SH-SY5Y (cell line): Measurements from ENCODE around the gene LAMC1.

ENCODE experiments used
- GATA2 ChIP-seq: IDR thresholded peaks from 2 replicates; pipeline ENCODE4 v1.6.1; 2011; ENCODE audit warnings: mild to moderate bottlenecking, low read depth, low read length
- GATA3 ChIP-seq: IDR thresholded peaks from 2 replicates; pipeline ENCODE4 v1.6.1; 2011; ENCODE audit warnings: low read depth, mild to moderate bottlenecking, low read length, moderate library complexity

Gene LAMC1

GRCh38 chr1:183074215-183074614 is 51.0 kb downstream of the LAMC1 start:
- TF ChIP-seq GATA2 (no peak), GATA3 (no peak)

- no peak for TF ChIP-seq GATA3
- no peak for TF ChIP-seq GATA2
Observed at GRCh38 chr1:183075861-183076260, 52.6 kb downstream of the LAMC1 start.

- TF ChIP-seq GATA3 = no peak
- no peak for TF ChIP-seq GATA2
Observed at GRCh38 chr1:183077097-183077496, 53.9 kb downstream of the LAMC1 start.

- TF ChIP-seq GATA3 (no peak), GATA2 (no peak)
Observed at GRCh38 chr1:183079712-183080388, 56.6 kb downstream of the LAMC1 start.

- no peak for TF ChIP-seq GATA2
- TF ChIP-seq GATA3 = no peak
Observed at GRCh38 chr1:183080406-183080805, 57.2 kb downstream of the LAMC1 start.

- no peak for TF ChIP-seq GATA2
- no peak for TF ChIP-seq GATA3
Observed at GRCh38 chr1:183081402-183082120, 58.3 kb downstream of the LAMC1 start.

- TF ChIP-seq GATA2 (no peak), GATA3 (no peak)
Observed at GRCh38 chr1:183082650-183083049, 59.4 kb downstream of the LAMC1 start.

- TF ChIP-seq GATA3 (no peak), GATA2 (no peak)
Observed at GRCh38 chr1:183087001-183087400, 63.8 kb downstream of the LAMC1 start.

GRCh38 chr1:183089025-183089639 is 65.9 kb downstream of the LAMC1 start:
- TF ChIP-seq GATA2 (no peak), GATA3 (no peak)

- no peak for TF ChIP-seq GATA3
- no peak for TF ChIP-seq GATA2
Observed at GRCh38 chr1:183090391-183091006, 67.3 kb downstream of the LAMC1 start.

- no peak for TF ChIP-seq GATA2
- no peak for TF ChIP-seq GATA3
Observed at GRCh38 chr1:183091181-183091580, 68.0 kb downstream of the LAMC1 start.

- TF ChIP-seq GATA2 (no peak), GATA3 (no peak)
Observed at GRCh38 chr1:183092350-183092749, 69.1 kb downstream of the LAMC1 start.

- no peak for TF ChIP-seq GATA3
- no peak for TF ChIP-seq GATA2
Observed at GRCh38 chr1:183093066-183093668, 69.9 kb downstream of the LAMC1 start.

GRCh38 chr1:183093786-183094298 is 70.6 kb downstream of the LAMC1 start:
- TF ChIP-seq GATA3 (no peak), GATA2 (no peak)
